Frontal cortex (tissue), 4 donors: ENCODE data around the gene PCSK6. TPM values are rescaled to one million over a fixed set of nuclear protein-coding genes. Genes with fewer than 3 reads are reported as not detected.
A peak's percentile ranks its signal among the peaks of the same experiment; 100 is the strongest.

Experiments
- DNase-seq, 2 donors: peaks; one replicate each; pipeline ENCODE4 v3.0.0; 2012; ENCODE audit warnings: low spot score in 2 of 2
- FAIRE-seq: peaks from 2 replicates; lab custom pipeline; 2012; peaks lifted over from hg19 to GRCh38; lab: Jason Lieb, UNC
- total RNA-seq: library from RNA; depleted of rRNA; stranded (reverse); fragments of >200 nt; gene quantifications from one replicate; pipeline ENCODE4 v1.2.3, GENCODE V29; 2014
- donor health status: control.
- donor health status: control.
- donor health status: control.

The PCSK6 gene
- total RNA-seq, 1 donor from 2014 or later, result 18.3 TPM

DNA sequence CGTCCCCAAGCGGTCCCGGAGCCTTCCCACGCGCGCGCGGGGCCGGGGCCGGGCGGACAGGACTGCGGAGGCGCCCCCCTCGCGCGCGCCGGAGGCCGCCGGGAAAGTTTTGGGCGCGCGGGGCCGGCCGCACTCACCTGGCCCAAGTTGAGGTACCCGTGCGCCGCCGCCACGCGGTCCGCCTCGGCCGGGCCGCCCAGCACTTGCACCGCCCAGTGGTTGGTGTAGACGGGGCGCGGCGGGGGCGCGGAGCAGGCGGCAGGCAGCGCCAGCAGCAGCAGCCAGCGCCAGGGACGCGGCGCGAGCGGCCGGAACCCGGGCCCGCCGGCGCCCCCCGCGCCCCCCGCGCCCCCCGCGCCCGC, 289 bp downstream of the PCSK6 start:
- DNase-seq (peak in 1 of 2 donors; percentile 74), FAIRE-seq (no peak)

DNA sequence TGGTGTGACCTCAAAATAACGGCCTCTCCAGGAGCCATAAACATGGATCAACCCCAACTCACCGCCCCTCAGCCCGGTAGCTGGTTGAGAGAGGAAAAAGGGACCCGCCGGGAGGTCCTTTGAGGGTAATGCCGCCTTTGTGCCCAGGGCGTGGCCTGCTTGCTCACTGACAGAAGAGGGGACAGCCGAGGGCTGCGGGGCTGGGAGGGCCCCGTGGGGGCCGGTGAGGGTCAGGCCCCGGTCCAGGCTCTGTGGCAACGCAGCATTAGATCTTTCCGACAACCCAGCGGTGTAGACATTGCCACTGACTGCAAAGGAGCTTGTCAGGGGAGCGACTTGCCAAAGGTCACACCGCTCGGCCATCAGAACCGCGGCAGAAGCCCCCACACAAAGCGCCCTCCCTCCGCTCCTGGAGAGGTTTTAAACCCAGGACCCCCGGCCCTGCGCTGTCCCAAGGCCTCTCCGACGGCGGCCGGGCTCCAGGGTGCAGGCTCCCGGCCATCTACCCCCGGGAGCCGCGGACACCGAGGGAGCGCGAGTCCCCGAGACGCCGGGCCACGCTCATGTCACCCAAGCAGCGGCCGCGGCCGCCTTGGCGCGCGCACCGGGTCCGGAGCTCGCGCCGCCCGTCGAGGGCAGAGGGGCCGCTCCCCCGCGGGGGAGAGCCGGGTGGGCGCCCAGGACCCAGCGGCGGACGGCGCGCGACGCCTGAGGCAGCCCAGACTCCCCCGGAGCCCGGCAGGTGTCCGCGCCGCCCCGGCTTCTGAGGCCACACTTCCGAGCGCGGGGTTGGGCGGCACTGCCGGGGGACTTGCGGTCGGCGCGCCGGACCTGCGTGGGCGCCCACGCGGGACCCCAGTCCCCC, 975 bp downstream of the PCSK6 start:
- FAIRE-seq (no peak), DNase-seq (no peak)

DNA sequence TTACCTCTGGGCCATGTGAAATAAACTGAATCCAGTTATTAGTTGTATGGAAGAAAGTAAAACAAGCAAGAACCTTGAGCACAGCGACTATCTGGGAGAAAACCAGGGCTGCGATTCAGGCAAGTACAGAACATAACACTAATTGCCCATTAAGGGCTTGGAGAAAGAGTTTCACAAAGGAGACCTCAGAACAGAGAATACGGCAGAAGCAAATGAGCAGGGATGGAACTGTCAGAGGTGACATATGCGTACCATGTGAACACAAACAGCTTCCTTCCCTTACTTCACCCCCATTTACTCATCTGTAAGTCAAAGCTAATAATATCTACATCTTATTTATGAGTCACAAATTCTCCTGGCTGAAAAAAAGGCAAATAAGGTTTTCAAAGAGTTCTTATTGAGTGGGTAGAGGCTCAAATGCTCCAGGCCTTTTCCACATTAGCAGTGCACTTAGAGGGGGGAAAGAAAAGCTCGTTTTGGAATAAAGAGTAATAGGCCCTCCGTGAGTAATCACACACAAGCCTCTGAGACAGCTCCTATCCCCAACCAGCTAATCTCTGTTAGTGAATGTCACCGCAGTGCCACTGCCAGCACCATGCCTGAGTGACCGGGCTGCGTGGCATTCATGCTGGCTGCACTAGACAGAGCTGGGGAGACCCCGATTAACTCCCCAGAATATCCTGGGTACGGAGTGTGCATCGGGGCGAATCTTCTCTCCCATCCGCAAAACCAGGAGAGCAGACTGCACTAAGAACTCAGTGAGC, 2.6 kb downstream of the PCSK6 start:
- FAIRE-seq (no peak), DNase-seq (no peak)

DNA sequence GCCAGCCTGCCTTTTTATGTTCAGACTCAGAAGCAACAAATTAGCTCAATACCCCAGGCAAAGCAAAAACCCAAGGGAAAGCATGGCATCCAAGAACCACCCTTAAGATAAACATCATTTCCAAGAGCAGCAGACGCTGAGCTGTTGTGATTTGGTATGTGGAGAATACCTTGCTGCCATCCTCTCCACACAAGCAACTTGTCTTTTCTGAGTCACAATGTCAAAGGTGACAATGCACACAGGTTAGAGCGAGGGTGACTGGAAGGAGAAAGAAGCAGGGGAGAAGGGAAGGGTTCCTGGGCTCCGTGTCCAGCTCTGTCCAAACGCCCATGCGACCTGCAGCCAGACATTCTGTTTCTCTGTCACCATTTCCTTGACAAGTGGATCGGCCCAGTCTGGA, 6.0 kb downstream of the PCSK6 start:
- no peak for DNase-seq
- no peak for FAIRE-seq

DNA sequence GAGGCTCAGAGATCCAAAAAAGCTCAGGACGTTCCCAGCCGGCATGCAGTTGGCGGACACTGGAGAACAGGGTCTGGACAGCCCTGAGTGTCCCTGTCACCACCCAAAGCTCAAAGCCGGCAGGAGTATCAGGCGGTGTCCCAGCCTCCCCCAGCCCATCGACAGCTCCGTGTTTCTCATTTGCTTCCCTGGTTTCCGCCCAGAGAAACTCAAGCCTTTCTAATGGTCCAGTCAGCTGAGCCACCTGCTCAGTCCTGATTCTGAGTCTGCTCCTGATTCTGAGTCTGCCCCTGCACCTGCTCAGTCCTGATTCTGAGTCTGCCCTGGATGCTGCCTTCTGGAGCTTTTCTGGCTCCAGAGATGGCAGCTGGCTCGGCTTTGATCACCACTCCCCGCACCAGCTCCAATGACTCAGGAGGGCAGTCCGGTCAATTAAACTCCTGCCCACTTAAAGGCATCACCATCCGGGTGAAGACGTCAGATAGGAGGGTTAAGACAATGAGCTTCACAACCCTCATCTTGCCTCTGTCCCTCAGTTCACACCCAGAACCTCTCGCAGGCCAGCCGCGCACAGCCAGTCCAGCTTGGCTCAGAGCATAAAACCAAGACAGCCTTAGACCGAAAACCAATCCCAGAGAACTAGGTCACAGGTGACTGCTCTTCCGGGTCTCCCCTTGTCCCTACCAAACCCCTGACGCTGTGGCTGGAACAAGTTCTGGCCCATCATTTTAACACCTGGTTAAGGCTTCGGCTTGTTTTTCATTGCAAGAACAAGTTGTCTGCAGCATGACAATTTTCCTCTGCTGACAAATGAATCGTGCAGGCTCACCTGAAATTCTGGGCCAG, 6.8 kb downstream of the PCSK6 start:
- DNase-seq (no peak), FAIRE-seq (no peak)

DNA sequence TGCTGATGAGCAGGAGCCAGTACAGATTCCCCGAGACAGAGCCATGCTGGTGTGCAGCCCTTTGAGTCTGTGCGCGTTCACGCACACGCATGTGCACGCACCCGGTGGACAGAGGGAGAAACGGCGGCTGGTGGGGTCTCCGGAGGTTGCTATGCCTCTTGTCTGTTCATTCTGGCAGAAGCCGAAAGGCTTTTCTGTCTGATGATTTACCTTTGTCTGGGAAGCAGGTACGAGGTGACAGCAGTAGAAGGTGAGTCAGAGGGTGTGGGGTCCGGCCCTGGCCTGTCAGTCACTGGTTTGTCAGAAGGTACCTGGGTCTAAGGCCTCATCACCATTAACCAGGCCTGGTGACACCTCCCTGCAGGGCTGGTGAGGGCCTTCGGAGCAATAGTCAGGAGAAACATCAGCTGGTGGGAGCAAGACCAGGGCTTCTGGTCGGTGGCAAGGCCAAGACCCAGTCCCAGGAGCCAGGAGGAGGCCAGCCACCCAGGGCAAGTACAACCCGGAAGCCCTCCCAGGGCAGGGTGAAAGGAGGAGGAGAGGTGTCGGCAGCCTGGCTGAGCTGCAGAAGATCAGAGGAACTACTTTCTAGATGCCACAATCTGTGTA, 7.5 kb downstream of the PCSK6 start:
- DNase-seq (no peak), FAIRE-seq (no peak)

DNA sequence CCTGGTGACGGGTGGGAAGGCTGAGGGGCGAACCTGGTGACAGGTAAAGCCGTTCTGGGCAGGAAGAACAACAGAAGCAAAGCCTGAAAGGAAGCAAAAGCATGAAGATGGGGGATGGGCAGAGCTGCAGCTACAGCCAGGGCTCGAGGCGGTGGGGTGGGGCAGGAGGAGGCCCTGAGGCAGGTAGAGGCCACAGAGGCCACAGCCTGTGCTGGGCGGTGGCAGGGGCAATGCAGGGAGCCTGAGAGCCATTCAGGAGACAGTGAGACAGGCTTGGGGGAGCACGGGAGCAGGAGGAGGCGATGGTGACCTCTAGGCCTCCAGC, 8.2 kb downstream of the PCSK6 start:
- DNase-seq (no peak), FAIRE-seq (no peak)

DNA sequence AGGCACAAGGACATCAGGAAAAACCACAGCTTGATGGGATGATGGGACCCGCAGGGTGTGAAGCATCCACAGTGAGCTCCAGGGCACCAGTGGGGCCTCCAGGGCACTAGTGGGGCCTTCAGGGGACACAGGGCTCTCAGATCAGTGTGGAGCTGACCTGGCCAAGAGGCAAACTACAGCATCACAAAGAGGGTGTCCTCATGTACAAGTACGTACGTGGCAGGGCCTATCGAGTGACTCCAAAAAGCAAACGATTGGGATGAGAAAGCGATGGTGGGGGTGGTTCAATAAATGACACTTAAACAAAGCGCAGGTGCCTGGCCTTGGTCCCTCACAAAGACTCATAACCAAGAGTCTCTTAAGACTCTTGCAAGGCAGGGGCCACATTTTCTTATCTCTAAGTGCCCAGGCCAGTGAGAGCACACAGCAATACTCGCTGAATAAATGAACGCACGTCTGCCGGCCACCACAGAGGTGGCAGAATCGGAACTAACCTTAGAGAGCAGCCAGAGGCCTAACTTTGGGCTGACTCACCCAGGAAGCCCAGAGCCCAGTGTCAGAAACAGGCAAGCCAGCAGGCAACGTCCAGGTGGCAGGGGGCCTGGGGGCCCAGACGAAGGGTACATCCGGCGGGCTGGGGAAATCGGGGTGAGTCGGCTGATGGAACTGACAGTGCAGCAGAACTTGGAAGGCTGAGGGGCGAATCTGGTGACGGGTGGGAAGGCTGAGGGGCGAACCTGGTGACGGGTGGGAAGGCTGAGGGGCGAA, 8.7 kb downstream of the PCSK6 start:
- DNase-seq, result no peak
- no peak for FAIRE-seq

DNA sequence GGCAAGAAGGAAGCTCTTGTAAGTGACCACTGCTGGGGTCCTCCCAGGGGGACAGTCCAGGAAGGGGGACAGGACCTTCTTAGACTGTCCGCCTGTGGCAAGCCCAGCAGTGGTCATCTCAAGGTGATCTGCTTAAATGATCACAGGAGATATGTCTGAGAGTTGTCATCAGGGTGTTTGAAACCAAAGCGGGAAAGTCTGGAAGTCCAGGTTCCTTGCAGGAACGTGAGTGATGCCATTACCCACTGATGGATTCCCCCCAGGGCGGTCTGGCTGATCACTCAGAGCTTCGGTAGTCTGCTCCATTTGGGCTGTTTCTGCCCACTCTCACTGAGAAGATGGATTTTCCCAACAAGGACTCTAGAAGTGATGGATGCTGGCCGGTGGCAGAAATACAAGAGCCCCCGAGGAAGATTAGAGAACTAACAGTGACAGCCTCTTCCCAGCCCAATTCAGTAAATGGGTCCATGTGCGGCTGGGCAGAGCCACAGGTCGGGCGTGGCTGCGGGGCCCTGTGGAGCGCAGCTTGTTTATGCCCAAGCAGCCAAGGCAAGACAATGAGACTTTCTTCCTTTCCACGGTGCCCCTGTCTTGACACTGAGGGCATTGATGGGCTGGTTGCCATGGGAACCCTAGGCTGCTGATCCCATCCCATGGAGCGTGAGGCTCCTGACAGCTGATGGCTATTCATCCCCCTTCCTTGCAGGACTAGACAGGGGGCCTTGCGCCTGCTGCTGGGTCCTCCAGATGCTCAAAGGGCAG, 9.5 kb downstream of the PCSK6 start:
- DNase-seq, result peak; percentile 57 to 65
- FAIRE-seq, result no peak

DNA sequence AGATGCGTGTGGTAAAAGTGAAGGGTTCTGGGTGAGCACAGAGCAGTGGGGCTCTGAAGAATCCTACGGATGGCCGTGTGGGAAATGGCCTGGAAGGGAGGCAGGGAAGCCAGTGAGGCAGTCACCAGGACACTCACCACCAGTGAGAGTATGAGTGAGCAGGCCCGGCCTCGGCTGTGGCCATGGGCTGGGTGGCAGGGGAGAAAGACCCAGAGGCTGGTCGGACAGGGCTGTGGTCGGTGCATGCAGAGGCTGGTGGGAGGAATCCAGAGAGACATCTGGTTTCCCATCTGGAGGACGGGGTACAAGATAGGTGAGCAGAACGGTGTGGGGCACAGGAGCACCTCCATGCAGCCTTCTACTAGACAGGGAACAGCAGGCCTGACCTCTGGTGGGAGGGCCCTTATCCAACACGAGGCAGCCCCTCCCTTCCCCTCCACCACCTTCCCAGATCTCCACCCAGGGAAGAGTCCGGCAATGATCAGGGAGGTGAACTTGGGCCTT, 10.1 kb downstream of the PCSK6 start:
- FAIRE-seq (no peak), DNase-seq (no peak)

DNA sequence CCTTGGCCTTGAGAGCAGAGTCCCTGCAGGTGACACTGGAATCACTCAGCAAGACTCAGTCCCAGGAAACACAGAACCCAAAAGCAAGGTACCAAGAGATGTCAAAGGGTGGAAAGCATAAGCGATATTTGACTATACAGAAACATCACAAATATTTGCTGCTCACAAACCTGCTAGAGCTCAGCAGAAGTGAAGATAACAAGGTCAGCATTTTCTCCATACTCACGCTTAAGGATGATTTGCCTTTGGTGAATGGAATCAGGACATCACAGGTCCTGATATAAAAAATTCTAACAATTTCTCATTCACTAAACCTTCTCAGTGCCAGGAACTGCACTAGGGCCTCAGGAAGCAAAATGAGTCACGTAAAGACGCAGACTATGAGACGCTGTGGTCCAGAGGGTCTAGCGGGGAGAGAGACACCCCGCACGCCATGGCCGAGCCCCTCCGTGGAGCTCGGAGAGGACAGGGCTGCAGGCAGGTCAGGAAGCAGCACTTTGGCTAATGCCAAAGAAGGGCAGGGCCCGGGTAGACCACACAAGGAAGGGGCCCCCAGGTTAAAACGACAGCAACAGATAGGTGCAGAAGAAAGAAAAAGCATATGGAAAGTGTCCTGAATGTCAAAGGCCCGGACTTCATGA, 10.7 kb downstream of the PCSK6 start:
- no peak for DNase-seq
- FAIRE-seq, result no peak

DNA sequence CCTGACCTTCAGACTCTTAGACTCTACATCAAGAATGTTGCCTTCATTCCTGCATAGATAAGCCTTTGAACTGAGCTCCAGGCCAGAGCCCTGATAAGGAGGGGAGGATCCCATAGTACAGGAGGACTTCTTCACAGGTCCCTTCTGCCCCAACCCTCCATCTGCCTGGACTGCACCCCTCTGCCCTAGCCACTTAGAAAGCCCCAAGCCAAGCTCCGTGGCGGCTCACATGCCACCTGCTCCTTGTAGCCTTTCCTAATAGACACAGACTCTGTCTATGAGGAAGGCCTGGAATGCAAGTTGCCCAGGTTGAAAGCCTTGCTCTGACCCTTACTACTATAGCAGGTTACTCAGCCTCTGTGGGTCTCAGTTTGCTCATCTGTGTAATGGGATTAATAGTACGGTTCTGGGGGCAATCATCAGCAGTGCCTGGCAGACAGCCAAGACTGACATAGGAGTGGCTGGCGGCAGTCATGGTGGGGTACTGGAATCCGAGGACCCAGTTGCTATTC, 11.6 kb downstream of the PCSK6 start:
- no peak for DNase-seq
- no peak for FAIRE-seq

DNA sequence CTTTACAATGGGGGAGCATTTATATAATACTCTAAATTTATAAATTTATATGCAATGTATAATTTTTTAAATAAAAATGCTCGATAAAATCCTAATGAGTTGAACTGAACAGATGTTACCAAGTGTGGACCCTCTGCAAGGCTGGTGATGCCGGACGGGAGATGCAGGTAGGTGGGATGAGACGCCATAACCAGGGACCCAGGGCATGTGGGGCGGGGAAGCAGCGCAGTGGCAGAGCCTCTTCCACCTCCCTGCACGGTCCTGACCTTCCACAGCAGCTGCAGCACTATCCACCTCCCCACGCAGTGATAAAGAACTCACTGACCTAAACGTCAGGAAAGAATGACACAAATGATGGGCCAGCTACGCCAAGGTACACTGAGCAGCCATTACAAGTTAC, 12.8 kb downstream of the PCSK6 start:
- DNase-seq (no peak), FAIRE-seq (no peak)

DNA sequence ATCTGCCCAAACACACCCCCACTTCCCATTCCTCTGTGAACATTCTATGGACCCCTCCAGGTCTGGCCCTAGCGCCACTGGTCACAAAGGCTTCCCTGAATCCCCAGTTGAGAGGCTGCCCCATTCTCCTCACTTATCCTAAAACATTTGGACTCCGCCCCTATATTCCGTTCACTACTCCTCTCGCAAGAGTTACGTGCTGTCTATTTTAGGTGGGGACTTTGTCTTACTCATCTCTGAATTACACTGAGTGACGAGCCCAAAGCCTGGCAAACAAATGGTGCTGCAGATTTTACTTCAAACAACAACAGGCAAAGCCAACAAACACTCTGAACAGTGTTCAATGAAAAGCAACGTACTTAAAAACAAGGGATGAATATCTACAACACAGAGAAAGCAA, 14.5 kb downstream of the PCSK6 start:
- no peak for DNase-seq
- FAIRE-seq, result no peak

DNA sequence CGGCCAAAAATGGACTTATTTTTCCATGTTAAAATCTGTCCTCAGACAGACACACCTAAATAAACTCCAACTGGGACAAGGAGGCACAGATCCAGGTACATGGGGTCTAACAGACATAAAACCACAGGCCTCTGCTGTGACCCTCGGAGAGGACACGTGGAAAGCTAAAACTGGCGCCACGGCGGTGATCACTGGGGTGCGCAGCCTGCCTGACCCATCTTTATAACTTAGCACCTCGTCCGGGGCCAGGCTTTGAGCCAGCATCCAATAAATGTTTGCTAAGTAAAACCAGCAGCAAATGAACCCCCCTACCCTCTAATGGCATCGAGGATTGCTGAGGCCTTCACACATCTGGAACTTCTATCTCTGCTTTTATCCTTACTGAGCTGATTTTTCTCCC, 15.3 kb downstream of the PCSK6 start:
- FAIRE-seq (no peak), DNase-seq (no peak)

DNA sequence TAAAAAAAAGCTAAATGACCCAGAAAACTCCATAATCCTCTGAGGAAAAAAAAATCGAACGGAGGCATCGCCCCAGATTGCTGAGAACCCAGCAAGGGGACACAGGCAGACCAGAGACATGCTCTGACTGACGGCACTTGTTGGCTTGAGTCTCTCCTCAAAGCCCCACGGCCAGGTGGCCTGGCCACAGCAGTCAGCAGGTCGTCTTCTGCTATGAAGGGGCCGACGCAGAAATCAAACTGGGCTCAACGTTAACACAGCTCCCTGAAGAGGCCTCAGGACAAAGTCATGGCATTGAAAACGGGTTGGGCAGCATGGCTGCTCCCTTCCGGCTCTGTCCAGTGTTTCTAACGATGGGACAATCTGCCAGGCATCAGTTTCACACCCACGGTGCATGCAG, 17.5 kb downstream of the PCSK6 start:
- FAIRE-seq (no peak), DNase-seq (no peak)

DNA sequence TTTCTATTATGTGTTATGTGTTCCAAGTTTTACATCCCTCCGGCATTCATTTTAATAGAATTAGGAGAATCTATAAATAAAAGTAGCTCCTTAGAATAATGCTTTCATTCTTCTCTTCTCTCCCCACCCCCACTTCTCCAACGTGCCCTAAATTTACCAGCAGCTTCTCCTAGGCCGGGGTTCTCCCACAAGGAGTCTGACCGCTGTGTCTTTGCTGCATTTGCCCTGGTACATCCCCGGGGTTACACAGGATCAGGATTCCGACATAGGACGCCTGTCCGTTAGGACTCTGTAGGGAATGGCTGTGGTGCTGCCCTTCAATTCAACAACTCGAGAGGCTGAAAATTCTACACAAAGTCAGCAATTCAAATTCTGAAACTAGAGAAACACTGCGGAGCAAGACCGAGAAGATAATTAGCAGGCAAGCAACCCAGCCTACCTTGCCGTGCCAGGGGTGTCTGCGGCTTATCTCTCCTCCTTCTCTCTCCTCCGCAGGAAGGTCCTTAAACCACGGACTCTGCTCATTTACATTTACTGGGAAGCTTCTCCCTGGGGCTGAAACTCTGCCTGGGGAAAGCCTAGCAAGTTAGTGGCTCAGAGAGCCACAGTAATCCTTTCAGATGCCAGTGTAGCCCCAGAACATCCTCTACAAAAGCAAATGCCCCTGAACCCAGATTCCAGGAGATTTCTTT, 18.8 kb downstream of the PCSK6 start:
- no peak for DNase-seq
- FAIRE-seq, result no peak
